ENCODE data around the gene PRR15L. TPM values are rescaled to one million over a fixed set of nuclear protein-coding genes. Genes with fewer than 3 reads are reported as not detected.

The PRR15L gene
- total RNA-seq, 2 donors from 2014 or later: not detected

- DNase-seq (ENCODE audit: low spot score in 2 of 2): no peak
- no peak for ATAC-seq
- Mint-ChIP-seq H3K36me3 (no peaks in the 10 kb centered on the region), H3K27ac (no peak overlapping the region), H3K9me3 (no peaks in the 10 kb centered on the region)
Observed at GRCh38 chr17:47905221-47905733, 52.4 kb downstream of the PRR15L start.

DNA sequence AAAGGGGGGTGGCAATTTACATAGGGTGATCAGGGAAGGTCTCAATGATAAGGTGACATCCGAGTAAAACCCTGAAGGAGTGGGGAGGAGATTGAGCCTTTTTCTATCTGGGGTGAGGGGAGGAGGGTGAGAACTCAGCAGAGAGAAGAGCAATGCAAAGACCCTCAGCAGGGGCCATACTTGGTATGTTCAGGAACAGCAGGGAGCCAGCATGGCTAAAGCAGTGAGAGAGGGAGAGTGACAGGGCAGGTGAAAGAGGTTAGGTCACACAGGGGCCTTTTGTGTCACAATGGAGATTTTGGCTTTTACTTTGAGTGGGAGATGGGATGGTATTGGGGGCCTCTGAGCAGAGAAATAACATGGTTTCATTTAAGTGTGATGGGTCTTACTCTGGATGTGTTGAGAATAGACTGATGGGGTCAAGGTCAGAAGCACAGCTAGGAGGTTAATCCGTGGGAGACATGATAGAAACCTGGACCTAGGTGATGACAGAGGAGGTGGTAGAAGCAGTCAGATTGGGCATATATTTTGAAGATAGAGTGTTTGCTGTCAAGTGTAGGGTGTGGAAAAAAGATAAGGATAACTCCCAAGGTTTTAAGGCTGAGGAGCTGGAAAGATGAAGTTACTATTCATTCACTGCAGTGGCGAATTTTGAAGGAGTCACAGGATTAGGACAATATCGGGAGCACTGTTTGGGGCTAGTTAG, 55.5 kb downstream of the PRR15L start:
- Mint-ChIP-seq H3K9me3 (no peaks in the 10 kb centered on the region), H3K36me3 (peaks cover 0 to 7% of the 10 kb centered on the region in 2 donors), H3K27ac (no peak overlapping the region)
- ATAC-seq (no peak), DNase-seq (ENCODE audit: low spot score in 2 of 2) (no peak)

Other genes with a start within 250 kb of the PRR15L start
- gene TBX21, start 224.6 kb downstream of the PRR15L start, total RNA-seq: 10 to 100 TPM; 39.6 to 73.5 TPM
- 10 to 100 TPM; 23.7 to 29.9 TPM for gene OSBPL7, start 136.1 kb downstream of the PRR15L start, total RNA-seq
- 10 to 100 TPM; 68.7 to 84.1 TPM for gene MRPL10, start 126.3 kb downstream of the PRR15L start, total RNA-seq
- gene LRRC46, start 126.2 kb downstream of the PRR15L start, total RNA-seq: under 1 TPM; 0.46 to 0.60 TPM
- 10 to 100 TPM; 30.9 to 34.8 TPM for gene SCRN2, start 116.6 kb downstream of the PRR15L start, total RNA-seq
- under 1 TPM; 0.16 to 0.23 TPM for gene SP6, start 106.7 kb downstream of the PRR15L start, total RNA-seq
- gene SP2, start 61.6 kb downstream of the PRR15L start, total RNA-seq: 10 to 100 TPM; 16.4 to 28.9 TPM
- 10 to 100 TPM; 38.3 to 40.0 TPM for gene PNPO, start 16.3 kb downstream of the PRR15L start, total RNA-seq
- gene CDK5RAP3, start 13.2 kb upstream of the PRR15L start, total RNA-seq: 100 to 1,000 TPM; 185 to 221 TPM
- 1 to 10 TPM; 1.3 to 3.6 TPM for gene COPZ2, start 79.9 kb upstream of the PRR15L start, total RNA-seq
- gene NFE2L1, start 90.5 kb upstream of the PRR15L start, total RNA-seq: 10 to 100 TPM; 81.9 to 92.5 TPM
- 10 to 100 TPM; 29.1 to 66.5 TPM for gene CBX1, start 143.6 kb upstream of the PRR15L start, total RNA-seq
- gene SNX11, start 149.9 kb upstream of the PRR15L start, total RNA-seq: 10 to 100 TPM; 15.4 to 24.5 TPM

Data from activated naive CD4-positive, alpha-beta T cell treated with anti-CD3 and anti-CD28 coated beads, Interleukin-2, amount 50 U/mL, for 72 hours (primary cell).